ENCODE data around the gene FAM222A. TPM values are rescaled to one million over a fixed set of nuclear protein-coding genes. Genes with fewer than 3 reads are reported as not detected.

Gene FAM222A
- polyA plus RNA-seq, 1 donor (not counting 4 experiments of a cell fraction or from before 2014, with no cell fraction given), result 0.05 TPM

DNA sequence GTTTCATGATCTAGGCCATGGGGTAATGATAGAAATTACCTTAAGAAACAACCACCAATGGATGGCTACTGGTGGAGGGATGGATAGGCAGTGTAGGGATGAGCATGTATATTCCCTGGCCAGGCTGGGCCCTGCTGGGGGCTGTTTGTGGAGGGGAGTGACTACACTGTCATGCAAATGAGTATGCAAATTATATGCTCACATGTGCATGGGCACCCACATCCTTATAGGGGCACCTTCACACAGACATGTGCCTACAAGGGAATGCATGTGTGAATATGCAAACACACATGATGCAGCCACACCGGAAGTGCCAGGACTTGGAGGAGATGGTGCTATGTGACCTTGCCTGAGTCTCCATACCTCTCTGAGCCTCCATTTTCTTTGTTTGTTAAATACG, 39.7 kb upstream of the FAM222A start:
- no peak overlapping the region for H3K27ac ChIP-seq (ENCODE audit: control insufficient read depth, insufficient read depth, low read length)
- dilution Hi-C loops (cut with MboI; ENCODE audit: extremely low pct_ligation_motif_present, low sequenced_read_pairs), result no loop called here
- peaks cover 21% of the 10 kb centered on the region for H3K27me3 ChIP-seq (ENCODE audit: control insufficient read depth, extremely low read depth, insufficient read depth, low read length)
- TF ChIP-seq, protein P1, sequence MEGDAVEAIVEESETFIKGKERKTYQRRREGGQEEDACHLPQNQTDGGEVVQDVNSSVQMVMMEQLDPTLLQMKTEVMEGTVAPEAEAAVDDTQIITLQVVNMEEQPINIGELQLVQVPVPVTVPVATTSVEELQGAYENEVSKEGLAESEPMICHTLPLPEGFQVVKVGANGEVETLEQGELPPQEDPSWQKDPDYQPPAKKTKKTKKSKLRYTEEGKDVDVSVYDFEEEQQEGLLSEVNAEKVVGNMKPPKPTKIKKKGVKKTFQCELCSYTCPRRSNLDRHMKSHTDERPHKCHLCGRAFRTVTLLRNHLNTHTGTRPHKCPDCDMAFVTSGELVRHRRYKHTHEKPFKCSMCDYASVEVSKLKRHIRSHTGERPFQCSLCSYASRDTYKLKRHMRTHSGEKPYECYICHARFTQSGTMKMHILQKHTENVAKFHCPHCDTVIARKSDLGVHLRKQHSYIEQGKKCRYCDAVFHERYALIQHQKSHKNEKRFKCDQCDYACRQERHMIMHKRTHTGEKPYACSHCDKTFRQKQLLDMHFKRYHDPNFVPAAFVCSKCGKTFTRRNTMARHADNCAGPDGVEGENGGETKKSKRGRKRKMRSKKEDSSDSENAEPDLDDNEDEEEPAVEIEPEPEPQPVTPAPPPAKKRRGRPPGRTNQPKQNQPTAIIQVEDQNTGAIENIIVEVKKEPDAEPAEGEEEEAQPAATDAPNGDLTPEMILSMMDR (optimal IDR thresholded peaks at IDR 0.05 in 1 of 3, IDR thresholded peaks at IDR 0.05 in 1 of 3, conservative IDR thresholded peaks at IDR 0.05 in 1 of 3; ENCODE audit: extremely low read depth in 1 of 3, insufficient read depth in 2 of 3, low read length in 3 of 3), result no peak
- TF ChIP-seq EZH2 (IDR thresholded peaks at IDR 0.05; ENCODE audit: low read length), result no peak
- no peaks in the 10 kb centered on the region for H3K36me3 ChIP-seq (ENCODE audit: control insufficient read depth in 2 of 2, extremely low read depth in 1 of 2, insufficient read depth in 2 of 2, low read length in 2 of 2)
- H3K4me2 ChIP-seq (ENCODE audit: control insufficient read depth, extremely low read depth, insufficient read depth, low read depth, low read length), result no peak overlapping the region
- no peaks in the 10 kb centered on the region for H3K9me1 ChIP-seq (ENCODE audit: control insufficient read depth, extremely low read depth, insufficient read depth, low read length)
- H3K9ac ChIP-seq (ENCODE audit: control insufficient read depth, extremely low read depth, insufficient read depth, low read length), result no peak overlapping the region
- no peaks in the 10 kb centered on the region for H3K9me3 ChIP-seq (ENCODE audit: control insufficient read depth, low read depth, low read length)
- H3K4me3 ChIP-seq (ENCODE audit: control insufficient read depth in 2 of 3, extremely low read depth in 1 of 3, insufficient read depth in 2 of 3, low read depth in 1 of 3, low read length in 3 of 3), result no peak overlapping the region
- no peak overlapping the region for H2AFZ ChIP-seq (ENCODE audit: control insufficient read depth, low read length)
- H3K4me1 ChIP-seq (ENCODE audit: control insufficient read depth, extremely low read depth, insufficient read depth, low read length), result no peaks in the 10 kb centered on the region
- no peaks in the 10 kb centered on the region for H3K79me2 ChIP-seq (ENCODE audit: control insufficient read depth, insufficient read depth, low read length)
- DNase-seq (ENCODE audit: low read depth, low spot score) (no peak), FAIRE-seq (no peak)
- no peaks in the 10 kb centered on the region for H4K20me1 ChIP-seq (ENCODE audit: control insufficient read depth, extremely low read depth, insufficient read depth, low read length)

DNA sequence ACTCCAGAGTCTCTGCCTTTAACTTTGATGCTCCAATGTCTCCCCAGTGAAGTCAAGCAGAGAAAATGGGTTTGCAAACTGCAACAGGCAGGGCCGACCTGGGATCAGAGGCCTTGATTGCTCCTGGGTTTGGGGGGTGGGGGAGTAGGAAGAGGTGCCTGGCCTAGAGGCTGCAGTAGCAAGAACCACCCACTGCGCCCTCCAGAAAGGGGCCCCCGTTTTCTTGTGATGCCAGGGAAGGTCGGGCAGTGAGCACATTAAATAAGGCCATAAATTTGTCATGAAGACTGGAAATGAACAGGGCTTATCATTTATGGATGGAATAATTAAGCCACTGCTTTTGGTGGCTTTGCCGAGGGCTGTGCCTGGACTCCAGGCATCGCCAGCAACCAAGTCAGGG, 38.2 kb upstream of the FAM222A start:
- H3K9me3 ChIP-seq (ENCODE audit: control insufficient read depth, low read depth, low read length), result no peaks in the 10 kb centered on the region
- peaks cover 26% of the 10 kb centered on the region for H3K27me3 ChIP-seq (ENCODE audit: control insufficient read depth, extremely low read depth, insufficient read depth, low read length)
- H3K4me3 ChIP-seq (ENCODE audit: control insufficient read depth in 2 of 3, extremely low read depth in 1 of 3, insufficient read depth in 2 of 3, low read depth in 1 of 3, low read length in 3 of 3), result no peak overlapping the region
- TF ChIP-seq EZH2 (IDR thresholded peaks at IDR 0.05; ENCODE audit: low read length), result no peak
- TF ChIP-seq, protein P1 (optimal IDR thresholded peaks at IDR 0.05 in 1 of 3, IDR thresholded peaks at IDR 0.05 in 1 of 3, conservative IDR thresholded peaks at IDR 0.05 in 1 of 3; ENCODE audit: extremely low read depth in 1 of 3, insufficient read depth in 2 of 3, low read length in 3 of 3), result no peak
- H3K4me1 ChIP-seq (ENCODE audit: control insufficient read depth, extremely low read depth, insufficient read depth, low read length), result no peaks in the 10 kb centered on the region
- DNase-seq (ENCODE audit: low read depth, low spot score) (no peak), FAIRE-seq (no peak)
- H3K36me3 ChIP-seq (ENCODE audit: control insufficient read depth in 2 of 2, extremely low read depth in 1 of 2, insufficient read depth in 2 of 2, low read length in 2 of 2), result no peaks in the 10 kb centered on the region
- no peaks in the 10 kb centered on the region for H3K9me1 ChIP-seq (ENCODE audit: control insufficient read depth, extremely low read depth, insufficient read depth, low read length)
- no peak overlapping the region for H3K9ac ChIP-seq (ENCODE audit: control insufficient read depth, extremely low read depth, insufficient read depth, low read length)
- dilution Hi-C loops (cut with MboI; ENCODE audit: extremely low pct_ligation_motif_present, low sequenced_read_pairs), result no loop called here
- no peak overlapping the region for H3K4me2 ChIP-seq (ENCODE audit: control insufficient read depth, extremely low read depth, insufficient read depth, low read depth, low read length)
- H4K20me1 ChIP-seq (ENCODE audit: control insufficient read depth, extremely low read depth, insufficient read depth, low read length), result no peaks in the 10 kb centered on the region
- H3K79me2 ChIP-seq (ENCODE audit: control insufficient read depth, insufficient read depth, low read length), result no peaks in the 10 kb centered on the region
- H3K27ac ChIP-seq (ENCODE audit: control insufficient read depth, insufficient read depth, low read length), result no peak overlapping the region
- no peak overlapping the region for H2AFZ ChIP-seq (ENCODE audit: control insufficient read depth, low read length)

Measured in keratinocyte (primary cell).